Progenitor cell of endocrine pancreas (in vitro differentiated cells): ENCODE data around the gene PYGB. TPM values are rescaled to one million over a fixed set of nuclear protein-coding genes. Genes with fewer than 3 reads are reported as not detected.
"Not testable (repeated sequence)": the region's sequence is repeated elsewhere in the genome, so short reads cannot be mapped to it uniquely, and the experiment has no call there.

Experiments
- DNase-seq: peaks from one replicate; pipeline ENCODE4 v3.0.0; 2021; ENCODE audit warnings: low spot score; ENCODE audit not compliant: unreplicated experiment
- H3K27ac Mint-ChIP-seq: 2 replicates; pipeline ENCODE4 v1.8.0; 2021; ENCODE audit warnings: mild to moderate bottlenecking, moderate library complexity, mixed read lengths
- H3K27me3 Mint-ChIP-seq: 2 replicates; pipeline ENCODE4 v1.8.0; 2021; ENCODE audit warnings: mixed read lengths
- H3K36me3 Mint-ChIP-seq: 2 replicates; pipeline ENCODE4 v1.8.0; 2022; ENCODE audit warnings: mixed read lengths; ENCODE audit not compliant: insufficient read depth
- H3K4me1 Mint-ChIP-seq: 2 replicates; pipeline ENCODE4 v1.8.0; 2021; ENCODE audit warnings: low read depth, mixed read lengths
- H3K4me3 Mint-ChIP-seq: 2 replicates; pipeline ENCODE4 v1.8.0; 2021; ENCODE audit warnings: low read depth, mild to moderate bottlenecking, moderate library complexity, mixed read lengths
- H3K9me3 Mint-ChIP-seq: 2 replicates; pipeline ENCODE4 v1.8.0; 2021; ENCODE audit warnings: low read depth, mixed read lengths
- total RNA-seq: library from RNA; stranded (reverse); gene quantifications from 2 replicates; pipeline ENCODE4 v1.2.1, GENCODE V29; 2021
- TF ChIP-seq, protein P1 (sequence below): fragments of 200-600 bp; sonication (generic); IDR thresholded peaks from one replicate; pipeline ENCODE4 v1.5.0; 2021; ENCODE audit warnings: antibody characterized with exemption, mild to moderate bottlenecking; ENCODE audit not compliant: unreplicated experiment

PYGB gene
- total RNA-seq, 1 donor from 2014 or later = 54.4 TPM

- H3K36me3 Mint-ChIP-seq = peaks cover 47% of the 10 kb centered on the region
- H3K4me1 Mint-ChIP-seq = no peaks in the 10 kb centered on the region
- no peak overlapping the region for H3K4me3 Mint-ChIP-seq
- TF ChIP-seq, protein P1, sequence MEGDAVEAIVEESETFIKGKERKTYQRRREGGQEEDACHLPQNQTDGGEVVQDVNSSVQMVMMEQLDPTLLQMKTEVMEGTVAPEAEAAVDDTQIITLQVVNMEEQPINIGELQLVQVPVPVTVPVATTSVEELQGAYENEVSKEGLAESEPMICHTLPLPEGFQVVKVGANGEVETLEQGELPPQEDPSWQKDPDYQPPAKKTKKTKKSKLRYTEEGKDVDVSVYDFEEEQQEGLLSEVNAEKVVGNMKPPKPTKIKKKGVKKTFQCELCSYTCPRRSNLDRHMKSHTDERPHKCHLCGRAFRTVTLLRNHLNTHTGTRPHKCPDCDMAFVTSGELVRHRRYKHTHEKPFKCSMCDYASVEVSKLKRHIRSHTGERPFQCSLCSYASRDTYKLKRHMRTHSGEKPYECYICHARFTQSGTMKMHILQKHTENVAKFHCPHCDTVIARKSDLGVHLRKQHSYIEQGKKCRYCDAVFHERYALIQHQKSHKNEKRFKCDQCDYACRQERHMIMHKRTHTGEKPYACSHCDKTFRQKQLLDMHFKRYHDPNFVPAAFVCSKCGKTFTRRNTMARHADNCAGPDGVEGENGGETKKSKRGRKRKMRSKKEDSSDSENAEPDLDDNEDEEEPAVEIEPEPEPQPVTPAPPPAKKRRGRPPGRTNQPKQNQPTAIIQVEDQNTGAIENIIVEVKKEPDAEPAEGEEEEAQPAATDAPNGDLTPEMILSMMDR = no peak
- no peak for DNase-seq
- H3K27me3 Mint-ChIP-seq = no peaks in the 10 kb centered on the region
- H3K9me3 Mint-ChIP-seq = peaks cover 16% of the 10 kb centered on the region
- peak overlapping the region; percentile 33 for H3K27ac Mint-ChIP-seq
Measured at GRCh38 chr20:25259788-25260254, 11.9 kb downstream of the PYGB start.

- not testable (repeated sequence) for H3K4me3 Mint-ChIP-seq, H3K27ac Mint-ChIP-seq, H3K4me1 Mint-ChIP-seq, H3K27me3 Mint-ChIP-seq, DNase-seq
- peaks cover 47% of the 10 kb centered on the region for H3K36me3 Mint-ChIP-seq
- peaks cover 16% of the 10 kb centered on the region for H3K9me3 Mint-ChIP-seq
Measured at GRCh38 chr20:25260770-25261437, 13.0 kb downstream of the PYGB start.

DNA sequence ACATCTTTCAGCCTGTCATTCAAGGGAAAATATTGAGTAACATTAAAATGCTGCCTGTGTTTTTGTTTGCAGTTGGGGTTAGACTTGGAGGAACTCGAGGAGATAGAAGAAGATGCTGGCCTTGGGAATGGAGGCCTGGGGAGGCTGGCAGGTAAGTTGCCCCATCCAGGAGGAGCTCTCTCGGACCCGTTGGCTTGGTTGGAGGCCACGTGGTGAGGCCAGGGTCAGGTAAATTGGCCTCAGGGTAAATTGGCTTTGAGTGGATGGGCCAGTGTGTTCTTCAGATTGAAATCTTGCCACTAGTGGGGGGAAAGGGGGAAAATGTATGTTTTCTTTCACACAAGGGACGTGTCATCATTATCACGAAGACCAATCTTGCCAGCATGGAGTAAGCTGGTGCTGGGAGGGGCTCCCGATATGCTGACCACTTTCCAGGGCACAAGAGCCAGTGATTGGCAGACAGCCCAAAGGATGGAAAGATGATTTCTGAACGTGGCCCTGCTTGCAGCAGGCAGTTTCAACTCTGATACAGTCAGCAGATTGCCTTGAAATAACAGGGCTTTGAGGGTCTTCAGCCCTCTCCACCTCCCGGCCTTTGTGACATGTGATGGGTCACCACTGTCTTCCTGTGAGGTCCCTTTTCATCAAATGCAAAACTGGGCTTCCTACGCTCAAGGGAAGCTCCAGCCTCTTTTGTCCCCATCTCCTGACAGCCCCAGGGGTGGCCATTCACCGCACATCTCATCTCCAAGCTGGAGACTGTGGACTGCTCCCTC lies 21.4 kb downstream of the PYGB start:
- TF ChIP-seq, protein P1 = no peak
- Mint-ChIP-seq H3K4me1 (no peaks in the 10 kb centered on the region), H3K4me3 (no peak overlapping the region), H3K36me3 (peaks cover 18% of the 10 kb centered on the region), H3K27ac (no peak overlapping the region), H3K27me3 (no peaks in the 10 kb centered on the region), H3K9me3 (peaks cover under 1% of the 10 kb centered on the region)
- DNase-seq = no peak

DNA sequence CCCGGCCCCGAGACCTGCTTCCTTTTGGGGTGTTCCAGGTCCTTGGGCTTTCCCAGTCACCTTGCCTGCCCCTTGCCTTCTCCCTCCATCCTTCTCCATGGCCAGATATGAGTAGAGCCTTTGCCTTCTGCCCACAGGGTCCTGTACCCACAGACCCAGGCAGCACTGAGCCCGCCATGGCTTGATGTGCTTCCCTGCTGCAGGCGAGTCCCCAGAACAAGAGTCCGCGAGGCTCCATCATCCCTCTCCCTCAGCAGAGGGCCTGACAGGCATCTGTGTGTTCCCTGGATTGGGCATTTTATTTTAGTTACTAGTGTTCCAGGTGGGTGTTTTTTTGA lies 21.9 kb downstream of the PYGB start:
- Mint-ChIP-seq H3K9me3 (no peaks in the 10 kb centered on the region), H3K4me1 (no peaks in the 10 kb centered on the region), H3K27ac (no peak overlapping the region), H3K4me3 (no peak overlapping the region), H3K36me3 (peaks cover 15% of the 10 kb centered on the region), H3K27me3 (no peaks in the 10 kb centered on the region)
- no peak for DNase-seq
- TF ChIP-seq, protein P1 = no peak

DNA sequence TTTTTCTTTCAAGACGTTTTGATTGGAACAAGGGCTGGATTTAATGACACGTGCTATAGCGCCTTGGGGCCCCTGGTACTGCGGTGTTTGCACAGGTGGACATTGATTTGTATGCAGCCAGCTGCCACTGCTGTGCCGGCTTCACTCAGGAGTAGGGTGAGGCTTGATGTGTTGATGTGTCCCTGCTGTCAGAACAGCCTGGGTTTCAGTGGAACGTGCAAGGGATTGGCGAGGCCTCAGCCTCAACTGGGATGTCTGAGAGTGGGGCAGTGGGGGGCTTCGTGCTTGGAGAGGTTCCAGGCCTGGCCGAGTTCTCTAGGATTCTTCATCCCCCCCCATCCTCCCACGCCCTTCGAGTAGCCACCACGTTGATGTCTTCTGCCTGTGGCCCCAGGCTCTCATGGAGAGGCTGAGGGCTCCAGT lies 23.0 kb downstream of the PYGB start:
- no peaks in the 10 kb centered on the region for H3K4me1 Mint-ChIP-seq
- H3K4me3 Mint-ChIP-seq = no peak overlapping the region
- H3K36me3 Mint-ChIP-seq = peaks cover 17% of the 10 kb centered on the region
- no peaks in the 10 kb centered on the region for H3K27me3 Mint-ChIP-seq
- no peaks in the 10 kb centered on the region for H3K9me3 Mint-ChIP-seq
- TF ChIP-seq, protein P1 = no peak
- no peak for DNase-seq
- H3K27ac Mint-ChIP-seq = no peak overlapping the region
